NOMO-1 (cell line): ENCODE results near the gene XRN1.

Source experiments
- DNase-seq, 2 experiments: peaks; one replicate each; lab custom pipeline; 2025; ENCODE audit not compliant: unreplicated experiment in 2 of 2; lab: John Stamatoyannopoulos, UW

Gene XRN1

DNA sequence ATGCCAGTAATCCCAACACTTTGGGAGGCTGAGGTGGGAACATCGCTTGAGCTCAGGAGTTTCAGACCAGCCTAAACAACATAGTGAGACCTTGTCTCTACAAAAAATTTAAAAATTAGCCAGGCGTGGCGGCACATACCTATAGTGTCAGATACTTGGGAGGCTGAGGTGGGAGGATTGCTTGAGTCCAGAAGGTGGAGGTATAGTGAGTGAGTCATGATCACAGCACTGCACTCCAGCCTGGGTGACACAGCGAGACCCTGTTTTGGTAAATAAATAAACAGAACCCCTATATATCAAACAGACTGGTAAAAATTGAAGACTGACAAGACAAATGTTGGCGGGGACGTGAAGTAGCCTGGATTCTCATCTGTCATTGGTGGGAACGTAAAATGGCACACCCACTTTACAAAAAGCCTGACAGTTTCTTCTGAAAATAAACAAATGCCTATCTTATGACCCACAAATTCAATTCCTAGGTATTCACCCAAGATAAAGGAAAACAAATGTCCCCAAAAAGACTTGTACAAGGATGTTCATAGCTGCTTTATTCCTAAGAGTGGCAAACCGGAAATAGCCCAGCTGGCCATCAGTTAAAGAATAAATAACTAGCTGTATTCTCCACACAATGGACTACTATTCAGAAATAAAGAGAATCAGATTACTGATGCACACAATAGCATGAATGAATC, 175.5 kb downstream of the XRN1 start:
- no peak for DNase-seq

DNA sequence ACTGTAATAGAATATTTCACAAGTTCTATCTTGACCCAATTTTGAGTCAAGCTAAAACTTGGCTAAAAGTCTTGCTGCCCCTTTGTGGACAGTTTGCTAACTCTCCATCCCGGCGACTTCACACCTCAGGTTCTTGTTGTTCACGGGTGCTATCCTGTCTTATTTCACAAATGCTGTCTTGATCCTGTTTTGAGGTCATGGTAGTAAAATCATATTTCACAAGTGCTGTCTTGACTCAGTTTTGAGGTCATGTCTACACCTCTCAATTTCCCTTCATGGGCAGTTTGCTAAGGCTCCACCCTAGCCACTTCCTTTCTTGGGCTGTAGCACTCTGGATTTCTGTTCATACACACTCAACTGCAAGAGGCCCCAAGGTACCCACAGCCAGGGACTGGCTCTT, 177.4 kb downstream of the XRN1 start:
- peak; percentile 94 to 98 for DNase-seq

DNA sequence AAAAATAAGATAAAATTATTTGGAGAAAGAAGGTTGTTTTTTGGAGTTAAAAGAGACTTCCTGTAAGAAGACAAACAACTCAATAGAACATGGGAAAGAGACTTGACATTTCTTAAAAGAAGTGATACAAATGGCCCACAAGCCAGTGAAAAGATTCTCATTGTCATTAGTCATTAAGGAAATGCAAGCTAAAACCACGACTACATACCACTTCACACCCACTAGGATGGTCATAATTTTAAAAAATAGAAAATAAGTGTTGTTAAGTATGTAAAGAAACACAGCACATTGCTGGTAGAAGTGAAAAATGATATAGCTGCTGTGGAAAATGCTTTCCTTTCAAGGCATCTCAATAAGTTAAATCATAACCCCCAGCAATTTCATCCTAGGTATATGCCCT, 178.1 kb downstream of the XRN1 start:
- DNase-seq = peak in 1 of 2 experiments; percentile 49

DNA sequence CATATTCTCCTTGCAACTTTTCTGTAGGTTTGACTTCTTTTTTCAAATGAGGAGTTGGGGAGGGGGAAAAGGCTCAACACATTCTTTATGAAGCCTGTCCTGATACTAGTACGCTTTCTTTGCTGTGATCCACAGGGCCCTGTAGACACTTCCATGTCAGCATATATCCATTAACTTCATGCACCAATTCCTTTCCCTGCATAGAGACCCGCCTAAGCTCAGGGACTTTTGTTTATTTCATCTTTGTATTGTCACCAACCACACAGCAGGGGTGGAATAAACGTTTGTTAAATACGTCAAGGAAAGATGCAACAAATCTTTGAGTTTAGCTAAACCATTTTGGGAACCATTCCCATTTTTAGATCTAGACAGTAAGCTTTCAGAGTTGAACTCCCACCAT, 179.4 kb downstream of the XRN1 start:
- no peak for DNase-seq

DNA sequence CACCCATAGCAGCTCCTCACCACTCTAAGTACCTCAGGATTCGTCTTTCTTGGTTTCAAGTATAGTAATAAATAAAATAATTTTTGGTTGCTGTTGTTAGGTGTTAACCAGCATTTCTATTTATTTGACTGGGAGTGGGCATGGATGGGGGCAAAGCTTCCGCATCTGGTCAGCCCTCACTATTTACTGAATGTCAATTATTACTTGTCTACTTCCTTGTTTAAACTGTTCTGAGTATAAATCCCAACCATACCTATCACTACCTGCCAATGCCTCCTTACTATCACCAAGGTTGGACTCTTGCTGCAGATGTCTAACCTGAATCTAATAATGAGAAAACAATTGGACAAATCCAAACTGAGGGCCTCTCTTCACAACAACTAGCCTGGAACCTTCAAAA, 180.6 kb downstream of the XRN1 start:
- DNase-seq = no peak

DNA sequence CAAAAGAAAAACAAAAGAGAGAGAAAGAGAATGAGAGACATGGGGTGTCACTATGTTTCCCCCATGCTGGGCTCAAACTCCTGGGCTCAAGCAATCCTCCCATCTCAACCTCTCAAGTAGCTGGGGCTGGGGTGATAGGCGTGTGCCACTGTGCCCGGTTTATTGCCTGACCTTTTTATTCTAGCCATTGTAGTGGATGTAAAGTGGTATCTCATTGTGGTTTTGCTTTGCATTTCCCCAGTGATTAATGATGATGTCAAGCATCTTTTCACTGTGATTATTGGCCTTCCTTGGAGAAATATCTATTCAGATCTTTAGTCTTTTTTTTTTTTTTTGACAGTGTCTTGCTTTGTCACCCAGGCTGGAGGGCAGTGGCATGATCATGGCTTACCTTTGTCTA, 184.7 kb downstream of the XRN1 start:
- peak in 1 of 2 experiments; percentile 49 for DNase-seq

DNA sequence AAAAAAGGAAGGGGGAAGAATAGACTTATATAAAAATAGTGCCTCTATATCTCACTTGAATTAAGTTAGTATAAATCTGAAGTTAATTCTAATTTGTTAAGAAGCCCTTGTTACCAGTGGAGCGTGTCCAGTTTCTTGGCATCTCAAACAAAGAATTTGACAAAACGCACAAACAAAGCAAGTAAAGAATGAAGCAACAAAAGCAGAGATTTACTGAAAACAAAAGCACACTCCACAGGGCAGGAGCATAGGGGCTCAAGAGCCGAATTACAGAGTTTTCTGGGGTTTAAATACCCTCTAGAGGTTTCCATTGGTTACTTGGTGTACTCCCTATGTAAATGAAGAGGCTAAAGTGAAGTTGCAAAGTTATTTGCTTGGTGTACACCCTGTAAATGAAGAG, 188.5 kb downstream of the XRN1 start:
- no peak for DNase-seq

DNA sequence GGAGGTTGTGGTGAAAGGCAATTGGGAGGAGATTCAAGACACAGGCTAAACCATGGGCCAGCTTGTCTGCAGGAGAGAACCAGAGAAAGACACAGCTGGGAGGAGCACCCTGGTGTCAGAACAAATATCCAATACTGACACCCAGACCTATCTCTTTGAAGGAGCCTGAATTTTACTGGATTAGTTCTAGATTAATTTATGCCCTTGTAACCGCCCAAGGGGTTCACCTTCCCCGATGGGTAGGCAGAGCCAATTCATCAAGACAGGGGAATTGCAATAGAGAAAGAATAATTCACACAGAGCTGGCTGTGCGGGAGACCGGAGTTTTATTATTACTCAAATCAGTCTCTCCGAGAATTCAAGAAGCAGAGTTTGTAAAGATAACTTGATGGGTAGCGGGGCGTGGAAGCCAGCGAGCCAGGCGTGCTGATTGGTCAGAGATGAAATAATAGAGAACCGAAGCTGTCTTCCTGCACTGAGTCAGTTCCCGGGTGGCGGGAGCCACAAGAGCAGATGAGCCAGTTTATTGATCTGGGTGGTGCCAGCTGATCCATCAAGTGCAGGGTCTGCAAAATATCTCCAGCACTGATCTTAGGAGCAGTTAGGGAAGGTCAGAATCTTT, 191.0 kb downstream of the XRN1 start:
- DNase-seq = no peak
